ENCODE measurements around the gene TCF20. TPM values are rescaled to one million over a fixed set of nuclear protein-coding genes. Genes with fewer than 3 reads are reported as not detected.

Gene TCF20
- total RNA-seq, 3 donors from 2014 or later (not counting 1 experiment from before 2014, with no cell fraction given): 57.8 to 70.8 (median 69.1) TPM

- Mint-ChIP-seq H3K9me3 (no peaks in the 10 kb centered on the region), H3K27ac (no peak overlapping the region), H3K27me3 (ENCODE audit: low read depth in 2 of 2) (peaks cover 18 to 30% of the 10 kb centered on the region in 2 donors), H3K4me1 (peaks cover 15 to 31% of the 10 kb centered on the region in 2 donors), H3K36me3 (no peaks in the 10 kb centered on the region), H3K4me3 (no peak overlapping the region)
- ATAC-seq: no peak
- Histone ChIP-seq H3K4me3 (ENCODE audit: low read length) (no peak overlapping the region), H3K4me1 (ENCODE audit: control insufficient read depth, insufficient read depth, low read length) (peaks cover 40% of the 10 kb centered on the region), H3K9me3 (ENCODE audit: control insufficient read depth, insufficient read depth, low read length) (no peaks in the 10 kb centered on the region), H3K36me3 (ENCODE audit: control insufficient read depth, insufficient read depth, low read length) (no peaks in the 10 kb centered on the region), H3K27me3 (ENCODE audit: control insufficient read depth, insufficient read depth, low read length) (peaks cover 31% of the 10 kb centered on the region), H3K27ac (ENCODE audit: low read length) (no peak overlapping the region)
- no peak for DNase-seq
- TF ChIP-seq, protein P1, sequence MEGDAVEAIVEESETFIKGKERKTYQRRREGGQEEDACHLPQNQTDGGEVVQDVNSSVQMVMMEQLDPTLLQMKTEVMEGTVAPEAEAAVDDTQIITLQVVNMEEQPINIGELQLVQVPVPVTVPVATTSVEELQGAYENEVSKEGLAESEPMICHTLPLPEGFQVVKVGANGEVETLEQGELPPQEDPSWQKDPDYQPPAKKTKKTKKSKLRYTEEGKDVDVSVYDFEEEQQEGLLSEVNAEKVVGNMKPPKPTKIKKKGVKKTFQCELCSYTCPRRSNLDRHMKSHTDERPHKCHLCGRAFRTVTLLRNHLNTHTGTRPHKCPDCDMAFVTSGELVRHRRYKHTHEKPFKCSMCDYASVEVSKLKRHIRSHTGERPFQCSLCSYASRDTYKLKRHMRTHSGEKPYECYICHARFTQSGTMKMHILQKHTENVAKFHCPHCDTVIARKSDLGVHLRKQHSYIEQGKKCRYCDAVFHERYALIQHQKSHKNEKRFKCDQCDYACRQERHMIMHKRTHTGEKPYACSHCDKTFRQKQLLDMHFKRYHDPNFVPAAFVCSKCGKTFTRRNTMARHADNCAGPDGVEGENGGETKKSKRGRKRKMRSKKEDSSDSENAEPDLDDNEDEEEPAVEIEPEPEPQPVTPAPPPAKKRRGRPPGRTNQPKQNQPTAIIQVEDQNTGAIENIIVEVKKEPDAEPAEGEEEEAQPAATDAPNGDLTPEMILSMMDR (IDR thresholded peaks at IDR 0.05): no peak
- intact Hi-C loops (cut with micrococcal nuclease): no loop called here
- WGBS (ENCODE audit: insufficient coverage): 75% methylated on average over 4 of the region's 4 CpGs
These were observed 11.3 kb upstream of the TCF20 start for GRCh38 chr22:42281706-42282251.

DNA sequence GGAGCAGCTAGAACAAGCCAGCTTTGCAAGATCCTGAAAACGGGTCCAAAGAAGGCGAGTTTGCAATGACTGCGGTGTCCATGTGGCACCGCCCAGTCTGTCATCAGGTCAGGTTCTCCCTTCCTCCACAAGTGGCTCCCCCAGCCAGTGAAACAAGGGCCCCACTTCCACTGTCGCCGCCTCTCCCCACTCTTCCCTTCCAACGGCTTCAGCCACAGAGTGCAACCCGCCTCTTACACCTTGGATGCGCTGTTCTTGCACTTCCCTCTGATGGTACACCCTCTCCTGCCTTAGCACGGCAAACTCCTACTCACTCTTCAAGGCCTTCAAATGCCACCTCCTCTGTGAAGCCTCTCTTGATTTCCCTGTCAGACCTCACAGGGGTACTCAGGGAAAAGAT lies 10.8 kb upstream of the TCF20 start:
- no peaks in the 10 kb centered on the region for H3K36me3 ChIP-seq (ENCODE audit: control insufficient read depth, insufficient read depth, low read length)
- ATAC-seq (no peak), DNase-seq (no peak)
- 89% methylated on average over 10 of the region's 10 CpGs for WGBS (ENCODE audit: insufficient coverage)
- peaks cover 18 to 30% of the 10 kb centered on the region in 2 donors for H3K27me3 Mint-ChIP-seq (ENCODE audit: low read depth in 2 of 2)
- H3K9me3 Mint-ChIP-seq: no peaks in the 10 kb centered on the region
- no peak overlapping the region for H3K4me3 ChIP-seq (ENCODE audit: low read length)
- TF ChIP-seq, protein P1 (IDR thresholded peaks at IDR 0.05): no peak
- peaks cover 31% of the 10 kb centered on the region for H3K27me3 ChIP-seq (ENCODE audit: control insufficient read depth, insufficient read depth, low read length)
- peaks cover 10 to 26% of the 10 kb centered on the region in 2 donors for H3K4me1 Mint-ChIP-seq
- peaks cover 36% of the 10 kb centered on the region for H3K4me1 ChIP-seq (ENCODE audit: control insufficient read depth, insufficient read depth, low read length)
- H3K36me3 Mint-ChIP-seq: no peaks in the 10 kb centered on the region
- no peaks in the 10 kb centered on the region for H3K9me3 ChIP-seq (ENCODE audit: control insufficient read depth, insufficient read depth, low read length)
- H3K4me3 Mint-ChIP-seq: no peak overlapping the region
- intact Hi-C loops (cut with micrococcal nuclease): no loop called here
- H3K27ac Mint-ChIP-seq: no peak overlapping the region
- H3K27ac ChIP-seq (ENCODE audit: low read length): no peak overlapping the region

DNA sequence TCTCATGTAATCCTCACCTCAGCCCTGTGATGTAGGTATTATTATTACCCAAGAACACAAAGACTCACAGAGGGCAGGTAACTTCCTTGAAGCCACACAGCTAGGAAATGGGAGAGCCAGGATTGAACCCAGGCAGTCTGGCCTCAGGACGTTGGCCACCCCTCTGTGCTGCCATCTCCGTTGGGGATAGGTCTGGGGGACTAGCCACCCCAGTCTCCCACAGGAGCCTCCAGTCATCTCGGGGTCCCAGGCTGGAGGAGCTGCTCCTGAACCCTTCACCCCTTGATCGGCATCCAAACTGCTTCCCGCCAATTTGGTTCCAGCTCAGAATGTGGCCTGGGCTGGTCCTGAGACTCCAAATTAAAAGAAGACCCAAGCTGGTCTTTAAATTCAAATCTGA lies 10.4 kb upstream of the TCF20 start:
- Histone ChIP-seq H3K36me3 (ENCODE audit: control insufficient read depth, insufficient read depth, low read length) (no peaks in the 10 kb centered on the region), H3K9me3 (ENCODE audit: control insufficient read depth, insufficient read depth, low read length) (no peaks in the 10 kb centered on the region), H3K27me3 (ENCODE audit: control insufficient read depth, insufficient read depth, low read length) (peaks cover 31% of the 10 kb centered on the region), H3K4me1 (ENCODE audit: control insufficient read depth, insufficient read depth, low read length) (peaks cover 31% of the 10 kb centered on the region), H3K27ac (ENCODE audit: low read length) (no peak overlapping the region), H3K4me3 (ENCODE audit: low read length) (no peak overlapping the region)
- Mint-ChIP-seq H3K4me1 (peaks cover 6 to 22% of the 10 kb centered on the region in 2 donors), H3K4me3 (peak overlapping the region; percentile 47), H3K9me3 (no peaks in the 10 kb centered on the region), H3K27ac (no peak overlapping the region), H3K27me3 (ENCODE audit: low read depth in 2 of 2) (peaks cover 18 to 30% of the 10 kb centered on the region in 2 donors), H3K36me3 (no peaks in the 10 kb centered on the region)
- intact Hi-C loops (cut with micrococcal nuclease): no loop called here
- ATAC-seq: no peak
- TF ChIP-seq, protein P1 (IDR thresholded peaks at IDR 0.05): no peak
- 89% methylated on average over 5 of the region's 5 CpGs for WGBS (ENCODE audit: insufficient coverage)
- DNase-seq: no peak

DNA sequence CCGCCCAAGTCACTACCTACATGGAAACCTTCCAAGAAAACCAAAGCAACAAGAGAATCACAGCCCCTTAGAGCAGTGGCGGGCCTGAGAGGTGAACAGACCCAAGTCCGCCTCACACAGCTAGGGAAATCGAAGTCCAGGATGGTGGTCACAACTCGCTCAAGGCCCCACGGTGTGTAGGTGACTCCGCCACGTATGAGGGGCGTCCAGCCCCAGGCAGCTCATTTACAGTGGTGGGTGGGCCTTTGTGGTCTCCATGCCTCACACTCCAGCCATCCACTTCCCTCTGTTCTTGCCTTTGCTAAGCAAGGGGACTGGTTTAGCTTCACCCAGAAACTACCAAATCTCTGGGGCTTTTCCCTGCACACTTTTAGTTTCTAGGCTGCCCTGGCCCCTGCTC lies 9.7 kb upstream of the TCF20 start:
- Mint-ChIP-seq H3K27me3 (ENCODE audit: low read depth in 2 of 2) (peaks cover 18 to 30% of the 10 kb centered on the region in 2 donors), H3K4me3 (no peak overlapping the region), H3K36me3 (no peaks in the 10 kb centered on the region), H3K4me1 (peaks cover 5 to 15% of the 10 kb centered on the region in 2 donors), H3K27ac (no peak overlapping the region), H3K9me3 (no peaks in the 10 kb centered on the region)
- Histone ChIP-seq H3K36me3 (ENCODE audit: control insufficient read depth, insufficient read depth, low read length) (no peaks in the 10 kb centered on the region), H3K27ac (ENCODE audit: low read length) (no peak overlapping the region), H3K4me3 (ENCODE audit: low read length) (no peak overlapping the region), H3K9me3 (ENCODE audit: control insufficient read depth, insufficient read depth, low read length) (no peaks in the 10 kb centered on the region), H3K4me1 (ENCODE audit: control insufficient read depth, insufficient read depth, low read length) (peaks cover 24% of the 10 kb centered on the region), H3K27me3 (ENCODE audit: control insufficient read depth, insufficient read depth, low read length) (peaks cover 31% of the 10 kb centered on the region)
- no peak for DNase-seq
- TF ChIP-seq, protein P1 (IDR thresholded peaks at IDR 0.05): no peak
- no peak for ATAC-seq
- 81% methylated on average over 9 of the region's 9 CpGs for WGBS (ENCODE audit: insufficient coverage)
- intact Hi-C loops (cut with micrococcal nuclease): no loop called here

All from natural killer cell (primary cell).